HTR-8/SVneo (cell line): ENCODE measurements around the gene PCDHB13.
"Not testable (repeated sequence)": the region's sequence is repeated elsewhere in the genome, so short reads cannot be mapped to it uniquely, and the experiment has no call there.

Experiments used
- DNase-seq: peaks from one replicate; pipeline ENCODE4 v3.0.0; 2011; ENCODE audit warnings: low spot score, mixed read lengths; ENCODE audit not compliant: insufficient read length
- FAIRE-seq: peaks from 2 replicates; lab custom pipeline; 2011; peaks lifted over from hg19 to GRCh38; lab: Jason Lieb, UNC

The PCDHB13 gene

GRCh38 chr5:141199359-141200235 is 14.1 kb upstream of the PCDHB13 start, which contains the start of gene PCDHB11:
Gene PCDHB11 (plus strand): TSS chr5:141199627. CDS start chr5:141199775, 148 bp downstream.
- peak; percentile 67 for DNase-seq
- peak; percentile 86 for FAIRE-seq

- DNase-seq, FAIRE-seq: not testable (repeated sequence)
Observed at GRCh38 chr5:141201126-141201525, 12.6 kb upstream of the PCDHB13 start.

- DNase-seq, FAIRE-seq: not testable (repeated sequence)
Observed at GRCh38 chr5:141201646-141202045, 12.1 kb upstream of the PCDHB13 start.

- no peak for FAIRE-seq
- DNase-seq, result peak; percentile 34
Observed at GRCh38 chr5:141208478-141208877, 5.2 kb upstream of the PCDHB13 start, which contains the start of gene PCDHB12. Gene PCDHB12 (plus strand): TSS chr5:141208719. CDS start chr5:141208908, 189 bp downstream.

- FAIRE-seq, DNase-seq: not testable (repeated sequence)
Observed at GRCh38 chr5:141210281-141210680, 3.4 kb upstream of the PCDHB13 start.

- not testable (repeated sequence) for FAIRE-seq, DNase-seq
Observed at GRCh38 chr5:141210849-141211248, 2.9 kb upstream of the PCDHB13 start.

- peak; percentile 76 for FAIRE-seq
- DNase-seq, result not testable (repeated sequence)
Observed at GRCh38 chr5:141214583-141214982, 864 bp downstream of the PCDHB13 start.

- FAIRE-seq, DNase-seq: not testable (repeated sequence)
Observed at GRCh38 chr5:141215504-141215903, 1.8 kb downstream of the PCDHB13 start.

- DNase-seq, FAIRE-seq: not testable (repeated sequence)
Observed at GRCh38 chr5:141216035-141216434, 2.3 kb downstream of the PCDHB13 start.

- no peak for FAIRE-seq
Observed at GRCh38 chr5:141223112-141223783, 9.5 kb downstream of the PCDHB13 start, which contains the start of gene PCDHB14. Gene PCDHB14 (plus strand): TSS chr5:141223343. CDS start chr5:141223506, 163 bp downstream.

GRCh38 chr5:141224844-141225243 is 11.1 kb downstream of the PCDHB13 start:
- not testable (repeated sequence) for DNase-seq, FAIRE-seq

More at GRCh38 chr5:141223112-141223783, 9.5 kb downstream of the PCDHB13 start, which contains the start of gene PCDHB14:
- peak; percentile 47 for DNase-seq

- FAIRE-seq, DNase-seq: not testable (repeated sequence)
Observed at GRCh38 chr5:141225421-141225820, 11.7 kb downstream of the PCDHB13 start.

GRCh38 chr5:141234109-141234667 is 20.5 kb downstream of the PCDHB13 start:
- no peak for FAIRE-seq

GRCh38 chr5:141235922-141236321 is 22.2 kb downstream of the PCDHB13 start:
- DNase-seq, FAIRE-seq: not testable (repeated sequence)

More at GRCh38 chr5:141234109-141234667, 20.5 kb downstream of the PCDHB13 start:
- no peak for DNase-seq

- no peak for FAIRE-seq
Observed at GRCh38 chr5:141236516-141237313, 23.0 kb downstream of the PCDHB13 start.

GRCh38 chr5:141241496-141241895 is 27.8 kb downstream of the PCDHB13 start:
- DNase-seq, result no peak
- FAIRE-seq, result no peak

More at GRCh38 chr5:141236516-141237313, 23.0 kb downstream of the PCDHB13 start:
- DNase-seq, result no peak

- no peak for FAIRE-seq
- DNase-seq, result no peak
Observed at GRCh38 chr5:141245250-141245717, 31.6 kb downstream of the PCDHB13 start, which contains the start of gene PCDHB15. Gene PCDHB15 (plus strand): TSS chr5:141245395. CDS start chr5:141245579, 184 bp downstream.

- not testable (repeated sequence) for DNase-seq, FAIRE-seq
Observed at GRCh38 chr5:141246971-141247370, 33.3 kb downstream of the PCDHB13 start.

GRCh38 chr5:141247434-141247833 is 33.7 kb downstream of the PCDHB13 start:
- not testable (repeated sequence) for FAIRE-seq, DNase-seq
